ENCODE measurements around the gene ARPP21. TPM values are rescaled to one million over a fixed set of nuclear protein-coding genes. Genes with fewer than 3 reads are reported as not detected.

Gene ARPP21
- polyA plus RNA-seq, 1 of the 3 experiments (the other 2 are of a cell fraction): 1.6 TPM

DNA sequence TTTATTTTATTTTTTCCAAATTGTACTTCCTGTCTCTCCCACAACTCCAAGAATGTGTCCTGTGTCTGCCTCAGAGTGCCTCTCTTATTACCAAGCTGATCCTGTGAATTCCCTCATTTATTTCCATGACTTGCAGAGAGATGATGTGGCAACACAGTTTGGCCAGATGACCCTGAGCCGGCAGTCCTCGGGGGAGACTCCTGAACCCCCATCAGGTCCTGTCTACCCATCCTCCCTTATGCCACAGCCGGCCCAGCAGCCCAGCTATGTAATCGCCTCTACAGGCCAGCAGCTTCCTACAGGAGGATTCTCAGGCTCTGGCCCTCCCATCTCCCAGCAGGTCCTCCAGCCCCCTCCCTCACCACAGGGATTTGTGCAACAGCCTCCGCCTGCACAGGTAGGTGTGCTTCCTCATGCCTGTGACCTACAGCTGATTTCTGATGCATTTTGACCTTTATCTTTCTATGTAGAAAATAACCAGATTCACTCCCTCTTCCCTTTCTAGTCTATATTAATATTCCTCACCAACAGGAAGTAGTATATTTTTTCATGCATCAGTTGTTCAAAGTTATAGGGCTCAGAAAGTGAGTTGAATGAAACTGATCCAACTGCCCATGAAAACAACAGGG lies 100.0 kb downstream of the ARPP21 start:
- Histone ChIP-seq H3K27ac (ENCODE audit: low read depth in 2 of 2, low read length in 1 of 2) (no peak overlapping the region), H3K4me2 (no peak overlapping the region), H3K36me3 (replicated peaks in 1 of 2; ENCODE audit: control insufficient read depth in 1 of 2, insufficient read depth in 2 of 2, low read length in 1 of 2) (no peaks in the 10 kb centered on the region), H3K4me1 (ENCODE audit: control insufficient read depth in 1 of 2, insufficient read depth in 2 of 2, low read depth in 1 of 2, low read length in 1 of 2) (no peaks in the 10 kb centered on the region; a peak in 1 of 4 replicates), H2AFZ (ENCODE audit: low read depth) (no peak overlapping the region), H4K20me1 (ENCODE audit: insufficient read depth) (no peaks in the 10 kb centered on the region; the same call in 1 of the 2 replicates), H3K79me2 (ENCODE audit: insufficient read depth) (no peaks in the 10 kb centered on the region), H3K9ac (no peak overlapping the region), H3K9me3 (no peaks in the 10 kb centered on the region), H3K4me3 (ENCODE audit: low read depth in 2 of 2, low read length in 1 of 2) (no peak overlapping the region), H3K9me2 (no peaks in the 10 kb centered on the region), H3K27me3 (ENCODE audit: insufficient read depth) (no peaks in the 10 kb centered on the region), H3F3A (replicated peaks; ENCODE audit: insufficient read depth) (no peaks in the 10 kb centered on the region)
- CTCF ChIA-PET: no interaction called here
- POLR2A ChIA-PET: no interaction called here
- WGBS (ENCODE audit: low lambda C conversion rate): 75% methylated on average over 4 of the region's 5 CpGs
- TF ChIP-seq NFIC (IDR thresholded peaks at IDR 0.05; ENCODE audit: borderline replicate concordance): no peak
- TF ChIP-seq, protein P1, sequence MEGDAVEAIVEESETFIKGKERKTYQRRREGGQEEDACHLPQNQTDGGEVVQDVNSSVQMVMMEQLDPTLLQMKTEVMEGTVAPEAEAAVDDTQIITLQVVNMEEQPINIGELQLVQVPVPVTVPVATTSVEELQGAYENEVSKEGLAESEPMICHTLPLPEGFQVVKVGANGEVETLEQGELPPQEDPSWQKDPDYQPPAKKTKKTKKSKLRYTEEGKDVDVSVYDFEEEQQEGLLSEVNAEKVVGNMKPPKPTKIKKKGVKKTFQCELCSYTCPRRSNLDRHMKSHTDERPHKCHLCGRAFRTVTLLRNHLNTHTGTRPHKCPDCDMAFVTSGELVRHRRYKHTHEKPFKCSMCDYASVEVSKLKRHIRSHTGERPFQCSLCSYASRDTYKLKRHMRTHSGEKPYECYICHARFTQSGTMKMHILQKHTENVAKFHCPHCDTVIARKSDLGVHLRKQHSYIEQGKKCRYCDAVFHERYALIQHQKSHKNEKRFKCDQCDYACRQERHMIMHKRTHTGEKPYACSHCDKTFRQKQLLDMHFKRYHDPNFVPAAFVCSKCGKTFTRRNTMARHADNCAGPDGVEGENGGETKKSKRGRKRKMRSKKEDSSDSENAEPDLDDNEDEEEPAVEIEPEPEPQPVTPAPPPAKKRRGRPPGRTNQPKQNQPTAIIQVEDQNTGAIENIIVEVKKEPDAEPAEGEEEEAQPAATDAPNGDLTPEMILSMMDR (IDR thresholded peaks at IDR 0.05): no peak
- TF ChIP-seq RCOR1 (IDR thresholded peaks at IDR 0.05; ENCODE audit: low read length): no peak
- TF ChIP-seq RXRA (IDR thresholded peaks at IDR 0.05; ENCODE audit: borderline replicate concordance, low read depth): no peak
- no peak for TF ChIP-seq YY1 (IDR thresholded peaks at IDR 0.05; ENCODE audit: low read depth)
- no peak for TF ChIP-seq SIN3A (IDR thresholded peaks at IDR 0.05; ENCODE audit: borderline replicate concordance, low read depth, low read length)
- TF ChIP-seq FOSL2 (IDR thresholded peaks at IDR 0.05; ENCODE audit: borderline replicate concordance, low read depth): no peak
- TF ChIP-seq, protein P2, sequence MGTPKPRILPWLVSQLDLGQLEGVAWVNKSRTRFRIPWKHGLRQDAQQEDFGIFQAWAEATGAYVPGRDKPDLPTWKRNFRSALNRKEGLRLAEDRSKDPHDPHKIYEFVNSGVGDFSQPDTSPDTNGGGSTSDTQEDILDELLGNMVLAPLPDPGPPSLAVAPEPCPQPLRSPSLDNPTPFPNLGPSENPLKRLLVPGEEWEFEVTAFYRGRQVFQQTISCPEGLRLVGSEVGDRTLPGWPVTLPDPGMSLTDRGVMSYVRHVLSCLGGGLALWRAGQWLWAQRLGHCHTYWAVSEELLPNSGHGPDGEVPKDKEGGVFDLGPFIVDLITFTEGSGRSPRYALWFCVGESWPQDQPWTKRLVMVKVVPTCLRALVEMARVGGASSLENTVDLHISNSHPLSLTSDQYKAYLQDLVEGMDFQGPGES (IDR thresholded peaks at IDR 0.05; ENCODE audit: low read depth, low read length): no peak
- TF ChIP-seq, protein P3, sequence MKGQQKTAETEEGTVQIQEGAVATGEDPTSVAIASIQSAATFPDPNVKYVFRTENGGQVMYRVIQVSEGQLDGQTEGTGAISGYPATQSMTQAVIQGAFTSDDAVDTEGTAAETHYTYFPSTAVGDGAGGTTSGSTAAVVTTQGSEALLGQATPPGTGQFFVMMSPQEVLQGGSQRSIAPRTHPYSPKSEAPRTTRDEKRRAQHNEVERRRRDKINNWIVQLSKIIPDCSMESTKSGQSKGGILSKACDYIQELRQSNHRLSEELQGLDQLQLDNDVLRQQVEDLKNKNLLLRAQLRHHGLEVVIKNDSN (IDR thresholded peaks at IDR 0.05; ENCODE audit: borderline replicate concordance, low read depth): no peak
- DNase-seq: no peak

DNA sequence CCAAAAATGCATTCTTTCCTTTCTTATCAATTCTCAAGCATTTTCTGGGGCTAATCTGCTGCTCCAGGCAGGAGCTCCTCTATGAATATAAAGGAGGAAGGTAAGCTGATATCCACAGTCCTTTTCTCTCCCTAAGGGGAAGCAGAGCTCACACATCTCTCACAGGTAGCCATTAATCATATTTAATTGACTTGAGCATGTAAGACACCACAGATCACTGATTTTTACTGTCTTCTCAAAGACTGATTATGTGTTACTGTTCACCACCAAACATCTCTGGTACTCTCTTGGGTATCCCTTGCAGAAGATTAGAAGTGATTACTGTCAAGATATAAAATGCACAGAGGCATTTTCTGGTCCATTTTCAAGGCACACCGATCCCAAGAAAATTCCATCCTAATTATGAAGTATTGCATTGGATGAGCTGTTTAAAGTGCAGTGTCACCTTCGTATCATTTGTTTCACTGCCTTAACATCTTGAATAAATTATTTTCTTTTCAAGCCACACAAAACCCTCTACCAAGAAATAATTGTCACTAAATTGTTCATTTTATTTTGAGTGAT lies 100.7 kb downstream of the ARPP21 start:
- no peak for DNase-seq
- Histone ChIP-seq H3K27me3 (ENCODE audit: insufficient read depth) (no peaks in the 10 kb centered on the region), H2AFZ (ENCODE audit: low read depth) (no peak overlapping the region), H3K27ac (ENCODE audit: low read depth in 2 of 2, low read length in 1 of 2) (no peak overlapping the region), H3K4me3 (ENCODE audit: low read depth in 2 of 2, low read length in 1 of 2) (no peak overlapping the region), H3K36me3 (replicated peaks in 1 of 2; ENCODE audit: control insufficient read depth in 1 of 2, insufficient read depth in 2 of 2, low read length in 1 of 2) (no peaks in the 10 kb centered on the region), H3K9me2 (no peaks in the 10 kb centered on the region), H3K9me3 (no peaks in the 10 kb centered on the region), H3K4me1 (ENCODE audit: control insufficient read depth in 1 of 2, insufficient read depth in 2 of 2, low read depth in 1 of 2, low read length in 1 of 2) (no peaks in the 10 kb centered on the region; a peak in 1 of 4 replicates), H3K9ac (no peak overlapping the region), H3K4me2 (no peak overlapping the region), H4K20me1 (ENCODE audit: insufficient read depth) (no peaks in the 10 kb centered on the region; the same call in 1 of the 2 replicates), H3K79me2 (ENCODE audit: insufficient read depth) (no peaks in the 10 kb centered on the region), H3F3A (replicated peaks; ENCODE audit: insufficient read depth) (no peaks in the 10 kb centered on the region)
- ChIA-PET POLR2A (no interaction called here), CTCF (no interaction called here)
- 54% methylated on average over 2 of the region's 2 CpGs for WGBS (ENCODE audit: low lambda C conversion rate)
- TF ChIP-seq, protein P4, sequence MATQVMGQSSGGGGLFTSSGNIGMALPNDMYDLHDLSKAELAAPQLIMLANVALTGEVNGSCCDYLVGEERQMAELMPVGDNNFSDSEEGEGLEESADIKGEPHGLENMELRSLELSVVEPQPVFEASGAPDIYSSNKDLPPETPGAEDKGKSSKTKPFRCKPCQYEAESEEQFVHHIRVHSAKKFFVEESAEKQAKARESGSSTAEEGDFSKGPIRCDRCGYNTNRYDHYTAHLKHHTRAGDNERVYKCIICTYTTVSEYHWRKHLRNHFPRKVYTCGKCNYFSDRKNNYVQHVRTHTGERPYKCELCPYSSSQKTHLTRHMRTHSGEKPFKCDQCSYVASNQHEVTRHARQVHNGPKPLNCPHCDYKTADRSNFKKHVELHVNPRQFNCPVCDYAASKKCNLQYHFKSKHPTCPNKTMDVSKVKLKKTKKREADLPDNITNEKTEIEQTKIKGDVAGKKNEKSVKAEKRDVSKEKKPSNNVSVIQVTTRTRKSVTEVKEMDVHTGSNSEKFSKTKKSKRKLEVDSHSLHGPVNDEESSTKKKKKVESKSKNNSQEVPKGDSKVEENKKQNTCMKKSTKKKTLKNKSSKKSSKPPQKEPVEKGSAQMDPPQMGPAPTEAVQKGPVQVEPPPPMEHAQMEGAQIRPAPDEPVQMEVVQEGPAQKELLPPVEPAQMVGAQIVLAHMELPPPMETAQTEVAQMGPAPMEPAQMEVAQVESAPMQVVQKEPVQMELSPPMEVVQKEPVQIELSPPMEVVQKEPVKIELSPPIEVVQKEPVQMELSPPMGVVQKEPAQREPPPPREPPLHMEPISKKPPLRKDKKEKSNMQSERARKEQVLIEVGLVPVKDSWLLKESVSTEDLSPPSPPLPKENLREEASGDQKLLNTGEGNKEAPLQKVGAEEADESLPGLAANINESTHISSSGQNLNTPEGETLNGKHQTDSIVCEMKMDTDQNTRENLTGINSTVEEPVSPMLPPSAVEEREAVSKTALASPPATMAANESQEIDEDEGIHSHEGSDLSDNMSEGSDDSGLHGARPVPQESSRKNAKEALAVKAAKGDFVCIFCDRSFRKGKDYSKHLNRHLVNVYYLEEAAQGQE (IDR thresholded peaks at IDR 0.05; ENCODE audit: low read depth, low read length): no peak
- TF ChIP-seq TCF12 (IDR thresholded peaks at IDR 0.05) (peak; percentile 31; the same call in 1 of the 2 replicates), RAD21 (IDR thresholded peaks at IDR 0.05; ENCODE audit: low read length) (no peak), NRF1 (IDR thresholded peaks at IDR 0.05; ENCODE audit: low read depth, low read length) (no peak), NFIC (IDR thresholded peaks at IDR 0.05; ENCODE audit: borderline replicate concordance) (no peak), JUND (IDR thresholded peaks at IDR 0.05) (no peak), SMC3 (IDR thresholded peaks at IDR 0.05; ENCODE audit: low read depth, low read length) (no peak)
- TF ChIP-seq, protein P1 (IDR thresholded peaks at IDR 0.05): no peak
- TF ChIP-seq, protein P5, sequence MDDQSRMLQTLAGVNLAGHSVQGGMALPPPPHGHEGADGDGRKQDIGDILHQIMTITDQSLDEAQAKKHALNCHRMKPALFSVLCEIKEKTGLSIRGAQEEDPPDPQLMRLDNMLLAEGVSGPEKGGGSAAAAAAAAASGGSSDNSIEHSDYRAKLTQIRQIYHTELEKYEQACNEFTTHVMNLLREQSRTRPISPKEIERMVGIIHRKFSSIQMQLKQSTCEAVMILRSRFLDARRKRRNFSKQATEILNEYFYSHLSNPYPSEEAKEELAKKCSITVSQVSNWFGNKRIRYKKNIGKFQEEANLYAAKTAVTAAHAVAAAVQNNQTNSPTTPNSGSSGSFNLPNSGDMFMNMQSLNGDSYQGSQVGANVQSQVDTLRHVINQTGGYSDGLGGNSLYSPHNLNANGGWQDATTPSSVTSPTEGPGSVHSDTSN (IDR thresholded peaks at IDR 0.05): peak; percentile 28; the same call in 1 of the 2 replicates

All from SK-N-SH (cell line).